IPS-NIHi11 (cell line): ENCODE measurements around the gene C6orf132.

ENCODE experiments used
- DNase-seq: peaks from one replicate; pipeline ENCODE4 v3.0.0; 2012; ENCODE audit warnings: mixed read lengths, low spot score

C6orf132 gene

DNA sequence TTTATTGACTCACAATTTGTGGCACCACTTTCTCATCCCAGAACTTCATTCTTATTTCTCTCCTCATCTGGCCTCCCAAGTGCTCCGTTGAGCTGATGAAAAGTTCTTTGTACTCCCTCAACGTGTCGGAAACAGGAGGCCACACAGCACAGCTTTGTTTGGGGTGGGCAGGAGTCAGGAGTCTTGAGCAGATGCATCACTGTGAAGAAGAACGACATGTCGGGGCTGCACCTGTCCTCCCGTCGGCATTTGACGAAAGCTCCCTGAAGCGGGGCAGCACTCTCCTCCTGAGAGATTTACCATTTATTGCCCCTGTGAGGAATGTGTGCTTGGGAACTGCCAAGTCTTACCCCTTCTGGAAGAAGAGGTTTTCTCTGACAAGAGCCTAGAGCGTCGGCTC lies 64.0 kb downstream of the C6orf132 start:
- DNase-seq: no peak

DNA sequence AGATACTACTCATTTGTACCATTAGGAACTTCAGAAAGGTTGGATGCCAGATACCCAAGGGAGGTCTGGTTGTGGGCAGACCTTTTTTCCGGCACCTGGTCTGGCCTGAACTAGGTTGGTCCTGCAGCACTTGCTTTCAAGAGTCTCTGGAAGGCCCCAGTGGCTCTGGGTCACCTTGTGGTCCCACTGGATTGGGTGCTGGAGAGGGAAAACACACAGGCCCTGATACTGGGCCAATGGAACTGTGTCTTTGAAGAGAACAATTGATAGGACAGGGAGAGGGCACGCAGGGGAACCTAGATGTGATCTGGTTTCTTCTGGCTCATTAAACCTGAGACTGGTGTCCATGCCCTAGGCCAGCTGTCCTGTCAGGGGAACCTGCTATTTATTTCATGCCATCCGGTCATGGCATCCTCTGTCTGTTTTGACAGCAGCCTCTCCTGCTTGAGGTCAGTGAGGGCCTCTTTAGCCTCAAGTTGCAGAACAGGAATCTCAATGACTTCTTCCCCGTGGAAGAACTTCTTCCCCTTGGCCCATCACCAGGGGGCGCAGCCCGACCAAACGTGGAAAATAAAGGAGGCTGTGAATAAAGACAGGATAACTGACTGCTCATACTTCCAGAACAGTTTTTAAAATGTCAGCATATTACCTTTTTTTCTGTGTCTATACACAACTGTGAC lies 67.1 kb downstream of the C6orf132 start:
- peak; percentile 89 for DNase-seq

DNA sequence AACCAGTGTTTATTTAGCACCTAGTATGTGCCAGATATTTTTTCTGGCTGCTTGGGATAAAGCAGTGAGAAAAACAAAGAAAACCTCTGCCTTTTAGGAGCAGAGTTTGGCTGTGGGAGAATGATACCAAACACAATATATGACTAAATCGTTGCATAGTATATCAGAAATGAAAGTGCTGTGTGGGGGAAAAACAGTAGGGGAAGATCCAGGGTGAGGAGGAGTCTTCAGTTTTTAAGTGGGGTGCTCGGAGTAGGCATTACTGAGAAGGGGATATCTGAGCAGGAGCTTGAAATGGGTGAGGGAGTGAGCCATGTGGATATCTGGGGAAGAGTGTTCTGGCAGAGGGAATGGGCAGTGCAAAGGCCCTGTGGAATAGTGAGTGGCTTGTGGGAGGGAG lies 69.1 kb downstream of the C6orf132 start:
- no peak for DNase-seq

DNA sequence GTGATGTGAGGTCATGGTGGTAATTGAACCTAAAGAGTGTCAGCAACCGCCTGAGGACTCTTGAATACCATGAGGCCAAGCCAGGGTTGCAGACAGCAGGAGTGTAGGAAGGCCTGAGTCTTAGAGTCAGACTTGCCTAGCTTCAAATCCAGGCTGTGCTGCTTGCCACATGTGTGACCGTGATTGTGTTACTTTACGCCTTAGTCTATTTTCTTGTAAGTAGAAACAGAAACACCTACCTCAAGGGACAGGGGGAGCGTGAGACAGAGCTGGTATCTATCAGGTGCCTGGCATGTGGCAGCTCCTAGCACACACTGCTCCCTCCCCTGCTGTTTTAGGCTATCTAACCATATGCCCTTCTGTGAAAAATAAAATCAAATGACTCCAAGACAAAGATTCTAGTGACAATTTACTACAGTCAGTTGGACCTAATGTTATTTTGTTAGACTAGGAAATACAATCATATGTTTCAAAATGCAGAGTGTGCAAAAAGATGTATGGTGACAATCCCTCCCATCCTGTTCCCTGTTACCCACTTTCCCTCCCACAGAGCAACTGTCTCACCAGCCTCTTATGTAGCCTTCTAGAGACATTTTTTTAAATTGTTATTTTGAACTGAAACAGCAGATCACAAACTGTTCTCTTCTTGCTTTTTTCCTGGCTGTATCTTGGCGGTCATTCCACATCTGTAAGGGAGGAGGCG lies 70.4 kb downstream of the C6orf132 start:
- no peak for DNase-seq

DNA sequence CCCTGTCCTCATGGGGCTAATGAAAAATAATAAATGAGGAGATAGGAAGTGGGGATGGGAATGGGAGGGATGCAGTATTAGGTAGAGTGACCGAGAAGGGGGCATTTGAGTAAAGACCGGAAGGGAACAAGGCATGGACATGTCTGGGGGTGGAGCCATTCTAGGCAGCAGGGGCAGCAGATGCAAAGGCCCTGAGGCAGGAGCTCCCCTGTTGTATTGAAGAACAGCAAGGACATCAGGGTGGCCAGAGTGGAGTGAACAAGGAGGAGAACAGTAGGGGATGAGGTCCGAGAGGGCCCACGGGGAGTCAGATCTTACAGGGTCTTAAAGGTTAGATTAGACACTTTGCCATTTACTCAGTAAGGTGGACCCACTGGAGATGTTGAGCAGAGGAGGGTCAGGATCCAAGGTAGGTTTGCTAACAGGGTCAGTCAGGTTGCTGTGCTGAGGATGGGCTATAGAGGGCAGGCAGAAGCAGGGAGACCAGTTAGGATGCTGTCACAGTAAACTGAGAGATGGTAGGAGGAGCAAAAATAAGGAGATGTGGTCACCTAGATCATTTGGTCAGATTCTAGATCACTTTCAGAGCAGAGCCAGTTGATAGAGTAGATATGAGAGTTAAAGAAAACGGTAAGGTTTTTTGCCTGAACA lies 73.4 kb downstream of the C6orf132 start:
- no peak for DNase-seq

DNA sequence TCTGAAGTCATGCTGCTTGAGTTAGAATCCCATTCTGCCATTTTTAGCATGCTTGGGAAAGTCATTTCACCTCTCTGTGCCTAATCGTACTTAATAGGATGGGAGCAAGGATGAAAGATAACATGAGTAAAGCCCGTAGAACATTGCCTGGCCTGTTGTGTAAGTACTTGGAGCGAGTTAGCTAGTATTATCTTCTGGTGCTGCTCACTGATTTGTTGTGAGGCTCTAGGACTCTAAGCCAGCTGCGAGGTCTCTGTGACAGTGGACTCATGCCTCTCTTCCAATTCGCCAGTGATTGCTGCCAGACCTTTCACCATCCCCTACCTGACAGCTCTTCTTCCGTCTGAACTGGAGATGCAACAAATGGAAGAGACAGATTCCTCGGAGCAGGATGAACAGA lies 74.2 kb downstream of the C6orf132 start:
- no peak for DNase-seq

DNA sequence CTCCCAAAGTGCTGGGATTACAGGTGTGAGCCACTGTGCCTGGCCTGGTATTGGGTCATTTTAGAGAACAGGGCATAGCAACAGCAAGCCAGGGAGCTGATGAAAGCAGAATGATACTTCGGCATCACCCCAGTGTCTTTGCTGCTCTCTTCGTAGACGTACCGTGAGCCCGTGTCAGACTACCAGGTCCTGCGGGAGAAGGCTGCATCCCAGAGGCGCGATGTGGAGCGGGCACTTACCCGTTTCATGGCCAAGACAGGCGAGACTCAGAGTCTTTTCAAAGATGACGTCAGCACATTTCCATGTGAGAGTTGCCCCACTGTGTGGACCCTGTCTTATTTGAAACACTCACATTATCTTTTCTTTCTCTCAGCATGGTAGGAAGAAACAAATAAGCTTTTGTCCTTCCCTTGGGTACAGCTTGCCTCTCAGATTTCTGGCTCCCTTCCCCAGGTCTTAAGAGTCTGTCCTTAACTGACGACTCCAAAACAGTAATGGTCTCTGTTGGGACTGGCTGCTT lies 76.2 kb downstream of the C6orf132 start:
- no peak for DNase-seq

DNA sequence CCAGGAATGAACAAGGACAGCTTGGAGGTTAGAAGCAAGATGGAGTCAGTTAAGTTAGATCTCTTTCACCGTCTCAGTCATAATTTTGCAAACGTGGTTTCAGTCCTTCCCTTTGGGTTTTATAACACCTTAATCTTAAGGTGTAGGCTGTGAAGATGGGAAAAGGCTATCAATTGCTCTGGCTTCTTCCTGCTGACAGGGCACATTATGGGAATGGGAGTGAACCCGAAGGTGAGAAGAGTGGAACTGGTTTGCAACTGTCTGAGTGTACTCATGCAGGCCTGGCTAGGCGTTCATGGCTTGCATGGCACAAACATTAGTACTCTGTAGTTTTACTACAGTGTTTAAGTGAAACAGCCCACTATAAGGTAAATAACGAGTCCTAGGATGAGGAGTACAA lies 82.7 kb downstream of the C6orf132 start:
- no peak for DNase-seq

DNA sequence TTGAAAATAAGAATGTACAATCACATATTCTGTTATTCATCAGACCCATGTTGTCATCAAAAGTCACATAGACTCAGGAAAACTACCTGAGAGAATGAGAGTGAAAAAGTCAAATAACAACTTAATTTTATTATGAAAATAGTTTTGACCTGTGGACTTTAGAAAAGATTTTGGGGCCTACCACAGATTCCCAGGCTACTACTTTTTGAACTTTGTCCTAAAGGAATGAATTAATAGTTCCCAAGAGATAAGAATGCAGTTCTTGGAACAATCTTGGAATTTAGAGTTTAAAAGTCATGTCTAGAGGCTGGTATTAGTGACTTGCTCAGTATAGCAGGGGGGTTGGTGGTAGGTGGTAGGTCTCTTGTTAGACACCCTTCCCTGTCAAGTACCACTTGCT lies 88.8 kb downstream of the C6orf132 start:
- DNase-seq: no peak

DNA sequence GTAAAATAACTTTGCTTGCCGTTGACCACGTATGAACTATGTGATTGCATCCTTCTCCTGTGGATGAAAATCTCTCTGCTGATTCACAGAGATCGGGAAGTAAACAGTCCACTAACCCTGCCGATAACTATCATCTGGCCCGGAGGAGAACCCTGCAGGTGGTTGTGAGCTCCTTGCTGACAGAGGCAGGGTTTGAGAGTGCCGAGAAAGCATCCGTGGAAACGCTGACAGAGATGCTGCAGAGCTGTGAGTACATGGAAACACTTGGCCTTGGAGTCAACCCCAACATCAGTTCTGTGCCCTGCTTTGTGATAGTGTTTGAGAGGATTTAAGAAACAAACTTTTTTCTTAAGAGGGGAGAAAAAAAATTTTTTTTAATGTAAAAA lies 91.2 kb downstream of the C6orf132 start:
- DNase-seq: no peak
